T-cell (primary cell): ENCODE measurements around the gene SDCBP2. TPM values are rescaled to one million over a fixed set of nuclear protein-coding genes. Genes with fewer than 3 reads are reported as not detected.

Experiments used
- ATAC-seq, 4 experiments: fragments of 200-7000 bp in 3 of 4; fragments of 150-1000 bp in 1 of 4; cut with Tn5 transposase; replicated peaks in 1 of 4; 1 replicate in 3 of 4; 2 replicates in 1 of 4; pipeline ENCODE4 v1.10.0; 2021; ENCODE audit warnings: moderate library complexity in 3 of 4, mild to moderate bottlenecking in 2 of 4, moderate number of reproducible peaks in 1 of 4
- CTCF ChIA-PET, 2 donors: fragments of 300-600 bp; sonication (Branson Sonifier 250); formaldehyde crosslinking; loops; one replicate each; lab custom pipeline; 2022; ENCODE audit warnings: antibody characterized with exemption in 2 of 2; lab: Charles Lee
- POLR2A ChIA-PET, 2 donors: fragments of 300-600 bp; sonication (Branson Sonifier 250); formaldehyde crosslinking; loops; one replicate each; lab custom pipeline; 2022; ENCODE audit warnings: antibody characterized with exemption in 2 of 2; lab: Charles Lee
- DNase-seq, 35 experiments: peaks; one replicate each; pipeline versions ENCODE4 v3.0.0 to v3.0.0-alpha.2; 2013 to 2023
- H3K27ac ChIP-seq: one replicate; pipeline ENCODE4 v1.5.1; 2013; ENCODE audit warnings: low read length
- H3K27me3 ChIP-seq, 2 experiments: replicated peaks in 1 of 2; 1 replicate in 1 of 2; 2 replicates in 1 of 2; pipeline versions ENCODE4 v1.6.1 to v1.7.0; 2013; ENCODE audit warnings: low read length in 1 of 2, mixed read lengths in 1 of 2; ENCODE audit not compliant: control insufficient read depth in 2 of 2, insufficient read depth in 2 of 2; ENCODE audit errors: extremely low read depth in 1 of 2
- H3K36me3 ChIP-seq, 2 donors: 1 replicate in 1 of 2; 2 replicates in 1 of 2; pipeline versions ENCODE4 v1.6.1 to v1.7.0; 2013; ENCODE audit warnings: low read length in 1 of 2; ENCODE audit not compliant: control insufficient read depth in 2 of 2, insufficient read depth in 1 of 2; ENCODE audit errors: extremely low read depth in 1 of 2
- H3K4me1 ChIP-seq, 2 experiments: 1 replicate in 1 of 2; 2 replicates in 1 of 2; pipeline versions ENCODE4 v1.6.1 to v1.7.0; 2013; ENCODE audit warnings: low read length in 2 of 2, mixed read lengths in 1 of 2; ENCODE audit not compliant: insufficient read depth in 2 of 2, control insufficient read depth in 1 of 2; ENCODE audit errors: extremely low read depth in 1 of 2
- H3K4me3 ChIP-seq, 2 donors: 1 replicate in 1 of 2; 2 replicates in 1 of 2; pipeline versions ENCODE4 v1.5.1 to v1.7.0; 2013; ENCODE audit warnings: mild to moderate bottlenecking in 2 of 2, low read length in 1 of 2, moderate library complexity in 1 of 2; ENCODE audit not compliant: control insufficient read depth in 1 of 2; ENCODE audit errors: extremely low read depth in 1 of 2
- H3K9me3 ChIP-seq: 2 replicates; pipeline ENCODE4 v1.7.0; 2013
- H3K27ac Mint-ChIP-seq, 2 donors: one replicate each; pipeline ENCODE4 v1.8.0; 2020 to 2021; ENCODE audit warnings: mild to moderate bottlenecking in 2 of 2, mixed read lengths in 2 of 2
- H3K27me3 Mint-ChIP-seq, 2 donors: one replicate each; pipeline ENCODE4 v1.8.0; 2021 to 2022; ENCODE audit warnings: mixed read lengths in 2 of 2
- H3K36me3 Mint-ChIP-seq: one replicate; pipeline ENCODE4 v1.8.0; 2021; ENCODE audit warnings: mixed read lengths
- H3K4me1 Mint-ChIP-seq, 3 donors: one replicate each; pipeline ENCODE4 v1.8.0; 2020 to 2022; ENCODE audit warnings: mixed read lengths in 3 of 3, mild to moderate bottlenecking in 1 of 3
- H3K4me3 Mint-ChIP-seq, 3 donors: one replicate each; pipeline ENCODE4 v1.8.0; 2020 to 2022; ENCODE audit warnings: mild to moderate bottlenecking in 3 of 3, mixed read lengths in 3 of 3, moderate library complexity in 3 of 3
- H3K9me3 Mint-ChIP-seq, 3 donors: one replicate each; pipeline ENCODE4 v1.8.0; 2020 to 2022; ENCODE audit warnings: mixed read lengths in 3 of 3
- WGBS: methylation state at CpG from one replicate; pipeline ENCODE4 v1.1.5; 2013; ENCODE audit warnings: missing lambda C conversion rate; ENCODE audit not compliant: insufficient coverage; 5-methylcytosine and 5-hydroxymethylcytosine counted together
- total RNA-seq, 35 experiments: library from RNA in 6 of 35; stranded (reverse) in 6 of 35; fragments of 120-200 nt in 1 of 35; gene quantifications; one replicate each; pipeline versions ENCODE4 v1.2.1 to v1.2.4 and lab custom pipeline; 2013 to 2026

SDCBP2 gene
- total RNA-seq, 5 donors from 2014 or later (not counting 1 experiment from before 2014, with no cell fraction given) = 1.1 to 2.4 (median 2.2) TPM

DNA sequence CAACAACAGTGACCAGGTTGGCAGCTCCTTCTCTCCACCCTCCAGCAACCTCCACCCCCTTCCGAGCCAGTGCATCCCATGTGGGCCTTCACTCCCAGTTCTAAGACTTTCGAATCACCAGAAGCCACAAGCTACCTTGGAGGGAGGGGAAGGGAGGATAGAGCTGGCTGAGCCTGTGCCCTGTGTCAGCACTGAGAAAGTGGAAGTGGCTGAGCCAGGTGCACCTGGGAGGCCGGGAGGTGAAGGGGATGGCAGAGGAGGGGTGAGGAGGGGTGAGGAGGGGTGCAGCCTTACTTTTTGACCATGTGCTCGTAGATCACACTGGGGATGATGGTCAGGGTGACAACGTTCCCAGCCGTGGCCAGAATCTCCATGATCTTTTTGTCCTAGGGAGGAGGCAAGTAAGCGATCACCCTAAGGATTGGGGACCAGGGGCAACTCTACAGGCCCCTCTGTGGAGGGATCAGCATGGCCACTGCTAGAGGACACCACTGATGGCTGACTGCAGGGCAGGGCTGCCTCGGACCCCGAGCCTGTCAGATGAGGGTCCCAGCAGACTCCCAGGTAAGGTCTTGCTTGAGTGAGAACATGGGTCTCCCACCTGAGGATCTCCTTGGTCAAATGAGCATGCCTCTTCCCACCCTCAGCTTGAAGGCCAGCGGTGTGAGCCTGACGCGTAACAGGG, 18.3 kb downstream of the SDCBP2 start:
- Mint-ChIP-seq H3K4me3 (no peak overlapping the region), H3K9me3 (no peaks in the 10 kb centered on the region), H3K4me1 (peaks cover 0 to 4% (median 0%) of the 10 kb centered on the region in 3 donors), H3K36me3 (peaks cover 7% of the 10 kb centered on the region), H3K27ac (no peak overlapping the region), H3K27me3 (no peaks in the 10 kb centered on the region)
- Histone ChIP-seq H3K9me3 (no peaks in the 10 kb centered on the region), H3K36me3 (peaks cover 2 to 6% of the 10 kb centered on the region in 2 donors), H3K27ac (no peak overlapping the region), H3K4me3 (no peak overlapping the region), H3K4me1 (peaks cover 0 to 6% of the 10 kb centered on the region in 2 experiments), H3K27me3 (no peaks in the 10 kb centered on the region)
- DNase-seq (no peak), ATAC-seq (no peak)
- ChIA-PET CTCF (no interaction called here), POLR2A (no interaction called here)
- 75% methylated on average over 7 of the region's 12 CpGs for WGBS

DNA sequence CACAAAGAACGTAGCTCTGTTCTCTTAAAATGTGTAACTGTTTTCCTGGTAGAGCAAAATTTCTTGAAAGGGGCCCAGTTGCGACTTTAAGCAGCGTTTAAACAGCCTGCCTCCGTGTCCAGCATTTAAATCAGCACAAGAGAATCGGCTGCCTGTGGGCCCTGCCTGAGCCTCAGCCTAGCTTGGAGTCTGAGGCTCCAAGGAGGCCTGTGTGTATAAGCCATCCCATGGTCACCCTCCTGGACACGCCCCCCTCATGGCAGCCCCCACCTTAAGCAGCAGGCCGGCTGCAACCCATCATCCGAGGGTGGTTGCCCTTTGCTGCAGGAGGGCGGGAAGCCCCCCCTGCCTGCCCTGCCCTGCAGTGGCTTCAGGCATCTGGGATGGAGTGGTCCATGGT, 18.9 kb downstream of the SDCBP2 start:
- Histone ChIP-seq H3K27me3 (no peaks in the 10 kb centered on the region), H3K27ac (no peak overlapping the region), H3K4me1 (peaks cover 0 to 6% of the 10 kb centered on the region in 2 experiments), H3K36me3 (peaks cover 2 to 11% of the 10 kb centered on the region in 2 donors), H3K4me3 (no peak overlapping the region), H3K9me3 (no peaks in the 10 kb centered on the region)
- WGBS = 92% methylated on average over 5 of the region's 9 CpGs
- peaks cover 0 to 4% (median 0%) of the 10 kb centered on the region in 3 donors for H3K4me1 Mint-ChIP-seq
- H3K27ac Mint-ChIP-seq = no peak overlapping the region
- CTCF ChIA-PET = no interaction called here
- H3K36me3 Mint-ChIP-seq = peaks cover 11% of the 10 kb centered on the region
- no peaks in the 10 kb centered on the region for H3K27me3 Mint-ChIP-seq
- POLR2A ChIA-PET = no interaction called here
- DNase-seq (no peak), ATAC-seq (no peak)
- no peak overlapping the region for H3K4me3 Mint-ChIP-seq
- H3K9me3 Mint-ChIP-seq = no peaks in the 10 kb centered on the region

DNA sequence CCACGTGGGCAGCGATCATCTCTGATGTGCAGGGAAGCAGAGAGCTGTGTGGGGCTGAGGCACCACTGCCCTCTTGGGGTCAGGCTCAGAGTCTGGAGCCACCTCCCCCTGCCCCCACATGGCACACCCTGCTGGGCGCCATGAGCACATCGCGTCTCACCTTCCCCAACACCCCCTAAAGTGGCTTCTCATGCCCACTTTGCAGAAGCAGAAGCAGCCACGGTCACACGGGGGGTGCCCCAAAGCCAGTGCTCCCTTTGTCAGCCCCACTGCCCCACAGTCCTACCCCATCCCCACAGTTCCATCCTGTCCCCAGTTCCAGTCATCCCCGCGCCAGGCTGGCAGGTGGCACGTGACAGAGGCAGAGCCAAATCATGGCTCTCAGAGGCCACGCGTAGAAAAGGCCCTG, 19.5 kb downstream of the SDCBP2 start:
- no peaks in the 10 kb centered on the region for H3K27me3 Mint-ChIP-seq
- H3K27ac Mint-ChIP-seq = peak overlapping the region in 1 of 2 donors; percentile 2
- no peaks in the 10 kb centered on the region for H3K9me3 ChIP-seq
- POLR2A ChIA-PET = no interaction called here
- no peak overlapping the region for H3K4me3 Mint-ChIP-seq
- peaks cover 0 to 6% of the 10 kb centered on the region in 2 experiments for H3K4me1 ChIP-seq
- peaks cover 0 to 4% (median 0%) of the 10 kb centered on the region in 3 donors for H3K4me1 Mint-ChIP-seq
- CTCF ChIA-PET = no interaction called here
- H3K27me3 ChIP-seq = no peaks in the 10 kb centered on the region
- no peak for DNase-seq
- peaks cover 11% of the 10 kb centered on the region for H3K36me3 Mint-ChIP-seq
- peaks cover 2 to 14% of the 10 kb centered on the region in 2 donors for H3K36me3 ChIP-seq
- 92% methylated on average over 8 of the region's 12 CpGs for WGBS
- H3K4me3 ChIP-seq = no peak overlapping the region
- no peak overlapping the region for H3K27ac ChIP-seq
- ATAC-seq = peak in 1 of 4 experiments; percentile 52
- H3K9me3 Mint-ChIP-seq = no peaks in the 10 kb centered on the region

DNA sequence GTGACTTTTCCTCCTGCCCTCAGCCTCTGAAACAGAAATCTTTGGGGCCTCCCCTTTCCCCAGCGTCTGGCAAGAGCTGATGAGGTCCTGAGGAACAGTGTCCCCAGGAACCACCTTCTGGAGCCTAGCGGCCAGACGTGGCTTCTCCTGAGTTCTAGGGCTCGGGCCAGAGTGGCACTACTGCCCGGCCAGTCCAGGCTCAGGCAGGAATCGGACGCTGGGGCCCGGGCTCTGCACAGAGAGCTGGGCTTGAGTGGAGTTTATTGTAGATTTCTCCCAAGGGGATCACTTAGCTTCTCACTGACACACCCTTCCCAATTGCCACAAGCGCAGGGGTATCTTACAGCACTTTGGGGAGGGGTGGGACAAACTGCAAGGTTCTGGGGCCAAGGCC, 20.2 kb downstream of the SDCBP2 start:
- 93% methylated on average over 3 of the region's 9 CpGs for WGBS
- Histone ChIP-seq H3K36me3 (peaks cover 2 to 20% of the 10 kb centered on the region in 2 donors), H3K4me3 (no peak overlapping the region), H3K4me1 (peaks cover 0 to 6% of the 10 kb centered on the region in 2 experiments), H3K9me3 (no peaks in the 10 kb centered on the region), H3K27me3 (no peaks in the 10 kb centered on the region), H3K27ac (no peak overlapping the region)
- ATAC-seq (no peak), DNase-seq (no peak)
- Mint-ChIP-seq H3K27me3 (no peaks in the 10 kb centered on the region), H3K36me3 (peaks cover 14% of the 10 kb centered on the region), H3K9me3 (no peaks in the 10 kb centered on the region), H3K4me3 (no peak overlapping the region), H3K4me1 (peaks cover 0 to 3% (median 0%) of the 10 kb centered on the region in 3 donors), H3K27ac (peak overlapping the region in 1 of 2 donors; percentile 44)
- ChIA-PET POLR2A (no interaction called here), CTCF (no interaction called here)

DNA sequence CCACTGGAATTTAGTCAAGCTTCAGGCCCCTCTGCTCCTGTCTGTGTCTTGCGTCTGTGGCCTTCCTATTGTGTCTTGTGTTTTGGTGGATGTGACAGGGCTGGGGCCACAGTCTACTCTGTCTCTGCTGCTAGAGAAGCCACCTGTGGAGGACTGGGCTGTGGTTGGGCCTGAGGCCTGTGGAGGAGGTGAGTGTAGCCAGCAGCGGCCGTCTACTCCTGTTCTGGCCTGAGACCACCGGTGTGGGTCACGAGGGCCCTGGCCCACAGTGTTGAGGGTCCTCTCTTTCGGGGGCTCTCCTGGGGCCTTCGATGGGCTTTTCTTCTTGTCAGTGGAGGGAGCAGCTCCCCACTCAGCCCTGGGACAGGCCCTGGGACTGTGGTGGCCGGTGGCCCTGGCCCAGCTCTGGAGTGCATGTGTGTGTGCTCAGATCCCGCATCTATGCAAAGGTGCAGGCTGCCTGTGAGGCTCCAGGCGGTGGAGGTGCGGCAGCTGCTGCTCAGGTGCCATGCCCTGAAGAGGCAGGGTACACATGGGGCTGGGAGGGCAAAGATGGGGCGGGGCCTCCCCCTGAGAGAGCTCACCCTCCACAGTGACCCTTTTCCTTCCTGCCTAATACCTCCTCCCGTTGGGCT, 20.8 kb downstream of the SDCBP2 start:
- Histone ChIP-seq H3K27me3 (no peaks in the 10 kb centered on the region), H3K36me3 (peaks cover 2 to 22% of the 10 kb centered on the region in 2 donors), H3K4me1 (peaks cover 0 to 1% of the 10 kb centered on the region in 2 experiments), H3K4me3 (no peak overlapping the region), H3K27ac (no peak overlapping the region), H3K9me3 (no peaks in the 10 kb centered on the region)
- peaks cover 14% of the 10 kb centered on the region for H3K36me3 Mint-ChIP-seq
- DNase-seq (no peak), ATAC-seq (no peak)
- ChIA-PET CTCF (no interaction called here), POLR2A (no interaction called here)
- WGBS = 82% methylated on average over 3 of the region's 13 CpGs
- no peaks in the 10 kb centered on the region for H3K4me1 Mint-ChIP-seq
- no peaks in the 10 kb centered on the region for H3K27me3 Mint-ChIP-seq
- no peak overlapping the region for H3K4me3 Mint-ChIP-seq
- no peaks in the 10 kb centered on the region for H3K9me3 Mint-ChIP-seq
- H3K27ac Mint-ChIP-seq = peak overlapping the region; percentile 19 to 44

DNA sequence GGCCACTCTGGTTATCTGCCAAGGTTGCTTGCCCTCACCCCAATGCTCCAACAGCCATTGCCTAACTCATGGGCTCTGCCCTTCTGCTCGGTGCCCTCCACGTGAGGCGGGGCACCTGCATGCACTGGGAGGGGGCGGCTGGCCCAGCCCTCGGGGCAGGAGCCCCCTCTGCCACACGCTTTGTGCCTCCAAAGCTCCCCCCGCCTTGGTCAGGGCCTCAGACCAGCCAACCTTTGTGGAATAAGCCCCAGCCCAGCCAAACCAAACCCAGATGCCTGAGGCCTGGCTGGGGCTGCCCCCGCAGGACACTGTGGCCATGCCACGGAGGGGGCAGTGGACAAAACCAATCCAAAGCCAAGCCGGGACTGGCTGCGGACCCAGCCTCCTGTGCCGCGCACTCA, 21.4 kb downstream of the SDCBP2 start:
- no peak for ATAC-seq
- peaks cover 19% of the 10 kb centered on the region for H3K36me3 Mint-ChIP-seq
- no peaks in the 10 kb centered on the region for H3K27me3 Mint-ChIP-seq
- H3K27ac ChIP-seq = no peak overlapping the region
- no peak overlapping the region for H3K27ac Mint-ChIP-seq
- ChIA-PET CTCF (no interaction called here), POLR2A (no interaction called here)
- H3K4me3 ChIP-seq = no peak overlapping the region
- H3K36me3 ChIP-seq = peaks cover 2 to 27% of the 10 kb centered on the region in 2 donors
- 84% methylated on average over 9 of the region's 13 CpGs for WGBS
- no peaks in the 10 kb centered on the region for H3K4me1 ChIP-seq
- DNase-seq = no peak
- H3K4me3 Mint-ChIP-seq = no peak overlapping the region
- no peaks in the 10 kb centered on the region for H3K27me3 ChIP-seq
- H3K9me3 ChIP-seq = no peaks in the 10 kb centered on the region
- no peaks in the 10 kb centered on the region for H3K4me1 Mint-ChIP-seq
- no peaks in the 10 kb centered on the region for H3K9me3 Mint-ChIP-seq
